ENCODE results near the gene FST. TPM values are rescaled to one million over a fixed set of nuclear protein-coding genes. Genes with fewer than 3 reads are reported as not detected.

The FST gene
- total RNA-seq, 3 donors from 2014 or later (not counting 1 experiment from before 2014, with no cell fraction given), result not detected

DNA sequence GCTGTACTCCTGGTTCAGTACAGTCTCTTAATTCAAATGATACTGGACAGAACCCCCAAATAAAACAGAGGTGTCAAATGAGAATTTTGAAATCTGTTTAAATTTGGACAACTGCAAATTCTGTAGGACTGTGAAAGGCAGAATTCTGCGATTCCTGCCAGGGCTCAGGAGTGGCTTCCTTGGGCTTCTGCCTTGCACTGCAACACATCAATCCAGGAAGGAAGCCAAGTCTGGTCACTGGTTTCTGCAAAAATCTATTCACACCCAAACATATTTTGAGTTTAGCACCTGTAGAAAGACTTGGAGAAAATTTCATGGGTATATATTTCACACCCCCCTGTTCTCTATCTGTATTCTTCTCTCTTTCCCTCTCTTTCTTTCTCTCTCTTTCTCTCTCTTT is 37.5 kb upstream of the FST start:
- no peaks in the 10 kb centered on the region for H3K27me3 ChIP-seq (ENCODE audit: control insufficient read depth, insufficient read depth, low read length)
- H3K27me3 Mint-ChIP-seq (ENCODE audit: low read depth in 2 of 2), result peaks cover 0 to 6% of the 10 kb centered on the region in 2 donors
- no peaks in the 10 kb centered on the region for H3K36me3 ChIP-seq (ENCODE audit: control insufficient read depth, insufficient read depth, low read length)
- no peak overlapping the region for H3K27ac ChIP-seq (ENCODE audit: low read length)
- 100% methylated on average over 1 of the region's 1 CpG for WGBS (ENCODE audit: insufficient coverage)
- TF ChIP-seq, protein P1, sequence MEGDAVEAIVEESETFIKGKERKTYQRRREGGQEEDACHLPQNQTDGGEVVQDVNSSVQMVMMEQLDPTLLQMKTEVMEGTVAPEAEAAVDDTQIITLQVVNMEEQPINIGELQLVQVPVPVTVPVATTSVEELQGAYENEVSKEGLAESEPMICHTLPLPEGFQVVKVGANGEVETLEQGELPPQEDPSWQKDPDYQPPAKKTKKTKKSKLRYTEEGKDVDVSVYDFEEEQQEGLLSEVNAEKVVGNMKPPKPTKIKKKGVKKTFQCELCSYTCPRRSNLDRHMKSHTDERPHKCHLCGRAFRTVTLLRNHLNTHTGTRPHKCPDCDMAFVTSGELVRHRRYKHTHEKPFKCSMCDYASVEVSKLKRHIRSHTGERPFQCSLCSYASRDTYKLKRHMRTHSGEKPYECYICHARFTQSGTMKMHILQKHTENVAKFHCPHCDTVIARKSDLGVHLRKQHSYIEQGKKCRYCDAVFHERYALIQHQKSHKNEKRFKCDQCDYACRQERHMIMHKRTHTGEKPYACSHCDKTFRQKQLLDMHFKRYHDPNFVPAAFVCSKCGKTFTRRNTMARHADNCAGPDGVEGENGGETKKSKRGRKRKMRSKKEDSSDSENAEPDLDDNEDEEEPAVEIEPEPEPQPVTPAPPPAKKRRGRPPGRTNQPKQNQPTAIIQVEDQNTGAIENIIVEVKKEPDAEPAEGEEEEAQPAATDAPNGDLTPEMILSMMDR (IDR thresholded peaks at IDR 0.05), result no peak
- no peaks in the 10 kb centered on the region for H3K9me3 Mint-ChIP-seq
- ATAC-seq (no peak), DNase-seq (no peak)
- H3K36me3 Mint-ChIP-seq, result no peaks in the 10 kb centered on the region
- H3K4me1 Mint-ChIP-seq, result no peaks in the 10 kb centered on the region
- H3K4me3 ChIP-seq (ENCODE audit: low read length), result no peak overlapping the region
- H3K4me3 Mint-ChIP-seq, result no peak overlapping the region
- no peaks in the 10 kb centered on the region for H3K4me1 ChIP-seq (ENCODE audit: control insufficient read depth, insufficient read depth, low read length)
- intact Hi-C loops (cut with micrococcal nuclease), result no loop called here
- H3K27ac Mint-ChIP-seq, result no peak overlapping the region
- H3K9me3 ChIP-seq (ENCODE audit: control insufficient read depth, insufficient read depth, low read length), result no peaks in the 10 kb centered on the region

DNA sequence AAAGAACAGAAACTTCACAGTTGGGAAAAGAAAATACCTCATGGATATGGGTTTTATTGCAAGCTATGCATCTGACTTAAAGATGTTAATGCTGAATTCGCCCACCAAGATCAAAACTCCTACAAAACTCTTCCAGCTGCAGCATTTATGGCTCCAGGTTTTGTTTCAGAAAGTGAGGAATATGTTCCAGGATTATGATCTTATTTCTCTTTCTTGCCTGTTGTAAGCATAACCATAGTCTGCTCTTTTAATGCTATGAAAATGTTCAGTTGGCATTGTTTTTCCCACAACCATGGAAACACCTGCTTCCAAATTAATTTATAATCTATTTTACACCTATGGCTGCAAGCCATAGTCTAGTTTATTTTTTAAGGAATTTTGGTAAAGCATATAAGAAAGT is 34.9 kb upstream of the FST start:
- Mint-ChIP-seq H3K4me1 (no peaks in the 10 kb centered on the region), H3K9me3 (peaks cover 0 to 2% of the 10 kb centered on the region in 2 donors), H3K27me3 (ENCODE audit: low read depth in 2 of 2) (peaks cover 9 to 15% of the 10 kb centered on the region in 2 donors), H3K4me3 (no peak overlapping the region), H3K36me3 (no peaks in the 10 kb centered on the region), H3K27ac (no peak overlapping the region)
- no CpG with 5 or more reads among the region's 1 CpG for WGBS (ENCODE audit: insufficient coverage)
- Histone ChIP-seq H3K4me1 (ENCODE audit: control insufficient read depth, insufficient read depth, low read length) (no peaks in the 10 kb centered on the region), H3K4me3 (ENCODE audit: low read length) (no peak overlapping the region), H3K9me3 (ENCODE audit: control insufficient read depth, insufficient read depth, low read length) (no peaks in the 10 kb centered on the region), H3K27ac (ENCODE audit: low read length) (no peak overlapping the region), H3K36me3 (ENCODE audit: control insufficient read depth, insufficient read depth, low read length) (no peaks in the 10 kb centered on the region), H3K27me3 (ENCODE audit: control insufficient read depth, insufficient read depth, low read length) (no peaks in the 10 kb centered on the region)
- intact Hi-C loops (cut with micrococcal nuclease), result no loop called here
- no peak for ATAC-seq
- TF ChIP-seq, protein P1 (IDR thresholded peaks at IDR 0.05), result no peak
- no peak for DNase-seq

DNA sequence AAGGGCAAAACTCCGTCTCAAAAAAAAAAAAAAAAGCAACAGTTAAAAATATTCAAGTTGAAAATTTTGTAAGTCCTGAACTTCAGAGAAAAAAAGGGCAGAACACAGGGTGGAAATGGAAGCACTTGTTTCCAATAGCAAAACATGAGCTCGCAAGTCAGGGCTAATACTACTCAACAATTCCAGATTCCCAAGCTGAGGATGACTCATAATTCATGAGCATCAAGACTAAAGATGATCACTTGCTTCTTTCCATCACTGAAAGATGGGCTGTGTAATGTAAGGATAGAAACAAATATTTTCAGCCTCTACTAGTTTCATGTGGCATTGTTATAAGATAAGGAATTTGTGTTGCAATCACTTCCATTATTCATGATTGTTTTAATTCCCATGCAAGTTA is 33.5 kb upstream of the FST start:
- Mint-ChIP-seq H3K36me3 (no peaks in the 10 kb centered on the region), H3K9me3 (peaks cover 0 to 2% of the 10 kb centered on the region in 2 donors), H3K27ac (no peak overlapping the region), H3K4me3 (no peak overlapping the region), H3K27me3 (ENCODE audit: low read depth in 2 of 2) (peaks cover 9 to 17% of the 10 kb centered on the region in 2 donors), H3K4me1 (no peaks in the 10 kb centered on the region)
- 87% methylated on average over 2 of the region's 2 CpGs for WGBS (ENCODE audit: insufficient coverage)
- intact Hi-C loops (cut with micrococcal nuclease), result no loop called here
- Histone ChIP-seq H3K27me3 (ENCODE audit: control insufficient read depth, insufficient read depth, low read length) (no peaks in the 10 kb centered on the region), H3K27ac (ENCODE audit: low read length) (no peak overlapping the region), H3K36me3 (ENCODE audit: control insufficient read depth, insufficient read depth, low read length) (no peaks in the 10 kb centered on the region), H3K4me1 (ENCODE audit: control insufficient read depth, insufficient read depth, low read length) (no peaks in the 10 kb centered on the region), H3K4me3 (ENCODE audit: low read length) (no peak overlapping the region), H3K9me3 (ENCODE audit: control insufficient read depth, insufficient read depth, low read length) (no peaks in the 10 kb centered on the region)
- ATAC-seq, result no peak
- TF ChIP-seq, protein P1 (IDR thresholded peaks at IDR 0.05), result no peak
- no peak for DNase-seq

DNA sequence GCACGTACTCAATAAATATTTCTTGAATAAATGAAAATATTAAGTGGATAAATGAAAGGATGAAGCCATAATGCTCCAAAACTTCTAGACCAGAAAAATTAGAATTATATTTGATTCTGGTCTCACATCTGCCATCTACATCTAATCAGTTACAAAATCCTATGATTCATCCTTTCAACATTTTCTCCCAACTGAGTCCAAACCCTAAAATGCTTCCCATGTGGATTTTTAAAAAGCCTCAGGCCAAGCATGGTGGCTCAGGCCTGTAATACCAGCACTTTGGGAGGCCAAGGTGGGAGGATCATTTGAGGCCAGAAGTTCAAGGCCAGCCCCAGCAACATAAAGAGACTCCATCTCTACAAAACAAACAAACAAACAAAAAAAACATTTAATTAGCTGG is 31.6 kb upstream of the FST start:
- H3K36me3 ChIP-seq (ENCODE audit: control insufficient read depth, insufficient read depth, low read length), result no peaks in the 10 kb centered on the region
- no peaks in the 10 kb centered on the region for H3K4me1 ChIP-seq (ENCODE audit: control insufficient read depth, insufficient read depth, low read length)
- ATAC-seq (no peak), DNase-seq (no peak)
- no peak overlapping the region for H3K27ac ChIP-seq (ENCODE audit: low read length)
- no peak overlapping the region for H3K4me3 ChIP-seq (ENCODE audit: low read length)
- Mint-ChIP-seq H3K4me1 (no peaks in the 10 kb centered on the region), H3K4me3 (no peak overlapping the region), H3K27ac (no peak overlapping the region), H3K27me3 (ENCODE audit: low read depth in 2 of 2) (peaks cover 6 to 17% of the 10 kb centered on the region in 2 donors), H3K9me3 (peaks cover 0 to 2% of the 10 kb centered on the region in 2 donors), H3K36me3 (no peaks in the 10 kb centered on the region)
- H3K9me3 ChIP-seq (ENCODE audit: control insufficient read depth, insufficient read depth, low read length), result no peaks in the 10 kb centered on the region
- TF ChIP-seq, protein P1 (IDR thresholded peaks at IDR 0.05), result no peak
- no peaks in the 10 kb centered on the region for H3K27me3 ChIP-seq (ENCODE audit: control insufficient read depth, insufficient read depth, low read length)
- WGBS (ENCODE audit: insufficient coverage), result no CpG with 5 or more reads among the region's 1 CpG
- intact Hi-C loops (cut with micrococcal nuclease), result no loop called here

Data from natural killer cell (primary cell).